ENCODE measurements around the gene CD82.

DNA sequence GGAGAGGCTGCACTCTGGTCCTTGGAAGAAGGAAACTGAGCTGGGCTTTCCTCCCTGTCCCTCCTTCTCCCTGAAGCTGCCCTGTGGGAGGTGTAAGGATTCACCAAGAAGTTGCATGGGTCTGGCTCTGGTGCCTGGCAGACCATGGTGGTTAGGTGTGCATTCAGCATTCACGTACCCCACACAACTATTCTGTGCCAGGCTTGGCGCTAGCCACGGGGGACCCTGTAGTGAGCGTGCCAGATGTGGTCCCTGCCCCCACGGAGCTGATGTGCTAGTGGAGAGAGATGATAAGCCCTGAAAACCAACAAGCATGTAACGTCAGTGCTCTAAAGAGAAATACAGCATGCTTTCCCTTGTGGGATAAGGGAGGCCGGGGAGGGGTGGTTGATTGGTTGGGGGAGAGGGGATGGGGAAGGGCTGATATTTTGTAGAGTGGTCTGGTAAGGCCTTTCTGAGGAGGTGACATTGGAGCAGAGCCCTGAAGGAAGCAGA, 48.9 kb downstream of the CD82 start:
- TF ChIP-seq, protein P1, sequence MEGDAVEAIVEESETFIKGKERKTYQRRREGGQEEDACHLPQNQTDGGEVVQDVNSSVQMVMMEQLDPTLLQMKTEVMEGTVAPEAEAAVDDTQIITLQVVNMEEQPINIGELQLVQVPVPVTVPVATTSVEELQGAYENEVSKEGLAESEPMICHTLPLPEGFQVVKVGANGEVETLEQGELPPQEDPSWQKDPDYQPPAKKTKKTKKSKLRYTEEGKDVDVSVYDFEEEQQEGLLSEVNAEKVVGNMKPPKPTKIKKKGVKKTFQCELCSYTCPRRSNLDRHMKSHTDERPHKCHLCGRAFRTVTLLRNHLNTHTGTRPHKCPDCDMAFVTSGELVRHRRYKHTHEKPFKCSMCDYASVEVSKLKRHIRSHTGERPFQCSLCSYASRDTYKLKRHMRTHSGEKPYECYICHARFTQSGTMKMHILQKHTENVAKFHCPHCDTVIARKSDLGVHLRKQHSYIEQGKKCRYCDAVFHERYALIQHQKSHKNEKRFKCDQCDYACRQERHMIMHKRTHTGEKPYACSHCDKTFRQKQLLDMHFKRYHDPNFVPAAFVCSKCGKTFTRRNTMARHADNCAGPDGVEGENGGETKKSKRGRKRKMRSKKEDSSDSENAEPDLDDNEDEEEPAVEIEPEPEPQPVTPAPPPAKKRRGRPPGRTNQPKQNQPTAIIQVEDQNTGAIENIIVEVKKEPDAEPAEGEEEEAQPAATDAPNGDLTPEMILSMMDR (IDR thresholded peaks at IDR 0.05): no peak
- no peak for TF ChIP-seq POLR2A (IDR thresholded peaks at IDR 0.05)
